Fibroblast of lung (primary cell): ENCODE measurements around the gene MOCOS.

Experiments used
- EZH2 ChIP-seq: IDR thresholded peaks from 2 replicates; pipeline ENCODE4 v1.5.1; 2012; ENCODE audit warnings: low read length, control low read depth, mild to moderate bottlenecking; ENCODE audit errors: missing control alignments
- TF ChIP-seq, protein P1 (sequence below), 2 donors: IDR thresholded peaks in 1 of 2; conservative IDR thresholded peaks in 1 of 2; 1 replicate in 1 of 2; 2 replicates in 1 of 2; pipeline ENCODE4 v1.5.1; 2011 to 2012; ENCODE audit warnings: low read length in 2 of 2, control low read depth in 1 of 2, inconsistent platforms in 1 of 2, low read depth in 1 of 2, mild to moderate bottlenecking in 1 of 2

DNA sequence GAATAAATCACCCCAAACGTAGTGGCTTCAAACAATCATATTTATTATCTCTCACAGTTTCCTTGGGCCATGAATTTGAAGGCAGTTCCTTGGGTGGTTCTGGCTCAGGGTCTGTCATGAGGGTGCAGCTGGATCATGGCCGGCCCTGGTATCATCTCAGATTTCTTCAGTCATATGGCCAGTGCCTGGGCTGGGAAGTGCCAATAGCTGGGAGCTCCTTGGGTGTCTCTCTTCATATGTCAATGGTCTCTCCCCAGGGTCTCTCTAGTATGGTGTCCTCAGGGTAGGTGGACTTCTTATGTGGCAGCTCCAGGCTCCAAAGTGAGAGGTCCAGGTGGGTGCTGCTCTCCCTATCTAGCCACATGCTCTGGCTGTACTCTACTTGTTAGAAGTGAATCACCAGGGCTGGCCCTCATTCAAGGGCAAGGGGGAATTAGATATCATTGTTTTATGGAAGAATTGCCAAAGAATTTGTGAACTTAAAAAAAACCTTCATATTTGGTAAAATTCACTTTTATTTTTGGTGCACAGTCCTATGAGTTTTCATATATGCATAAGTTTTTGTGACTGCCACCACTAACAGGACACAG lies 125.6 kb downstream of the MOCOS start:
- TF ChIP-seq, protein P1, sequence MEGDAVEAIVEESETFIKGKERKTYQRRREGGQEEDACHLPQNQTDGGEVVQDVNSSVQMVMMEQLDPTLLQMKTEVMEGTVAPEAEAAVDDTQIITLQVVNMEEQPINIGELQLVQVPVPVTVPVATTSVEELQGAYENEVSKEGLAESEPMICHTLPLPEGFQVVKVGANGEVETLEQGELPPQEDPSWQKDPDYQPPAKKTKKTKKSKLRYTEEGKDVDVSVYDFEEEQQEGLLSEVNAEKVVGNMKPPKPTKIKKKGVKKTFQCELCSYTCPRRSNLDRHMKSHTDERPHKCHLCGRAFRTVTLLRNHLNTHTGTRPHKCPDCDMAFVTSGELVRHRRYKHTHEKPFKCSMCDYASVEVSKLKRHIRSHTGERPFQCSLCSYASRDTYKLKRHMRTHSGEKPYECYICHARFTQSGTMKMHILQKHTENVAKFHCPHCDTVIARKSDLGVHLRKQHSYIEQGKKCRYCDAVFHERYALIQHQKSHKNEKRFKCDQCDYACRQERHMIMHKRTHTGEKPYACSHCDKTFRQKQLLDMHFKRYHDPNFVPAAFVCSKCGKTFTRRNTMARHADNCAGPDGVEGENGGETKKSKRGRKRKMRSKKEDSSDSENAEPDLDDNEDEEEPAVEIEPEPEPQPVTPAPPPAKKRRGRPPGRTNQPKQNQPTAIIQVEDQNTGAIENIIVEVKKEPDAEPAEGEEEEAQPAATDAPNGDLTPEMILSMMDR (conservative IDR thresholded peaks at IDR 0.05 in 1 of 2, IDR thresholded peaks at IDR 0.05 in 1 of 2; ENCODE audit: low read depth in 1 of 2, low read length in 2 of 2), result no peak
- TF ChIP-seq EZH2, result no peak
